Right hindlimb (tissue), 1 donor: ENCODE data around the gene TFR2.

Source experiments
- DNase-seq: peaks from one replicate; pipeline ENCODE4 v3.0.0-alpha.2; 2018

The TFR2 gene

GRCh38 chr7:100641463-100641859, at the start of gene TFR2:
Gene TFR2, minus strand, starts transcription at chr7:100641552. Its CDS starts 43 bp downstream, at chr7:100641509.
- DNase-seq, result no peak

GRCh38 chr7:100689230-100690135, 48.1 kb upstream of the TFR2 start:
- DNase-seq, result peak; percentile 21

GRCh38 chr7:100688326-100688860, 47.0 kb upstream of the TFR2 start:
- DNase-seq, result no peak

GRCh38 chr7:100687751-100688300, 46.5 kb upstream of the TFR2 start:
- no peak for DNase-seq

- no peak for DNase-seq
Observed at GRCh38 chr7:100687261-100687660, 45.9 kb upstream of the TFR2 start.

- no peak for DNase-seq
Observed at GRCh38 chr7:100686822-100687211, 45.5 kb upstream of the TFR2 start.

GRCh38 chr7:100686201-100686821, 45.0 kb upstream of the TFR2 start:
- no peak for DNase-seq

GRCh38 chr7:100685631-100686145, 44.3 kb upstream of the TFR2 start:
- DNase-seq, result no peak

- DNase-seq, result no peak
Observed at GRCh38 chr7:100685049-100685605, 43.8 kb upstream of the TFR2 start.

- DNase-seq, result no peak
Observed at GRCh38 chr7:100684534-100685042, 43.2 kb upstream of the TFR2 start.

- DNase-seq, result no peak
Observed at GRCh38 chr7:100683659-100684533, 42.5 kb upstream of the TFR2 start.

GRCh38 chr7:100682991-100683658, 41.8 kb upstream of the TFR2 start:
- no peak for DNase-seq

- peak; percentile 30 for DNase-seq
Observed at GRCh38 chr7:100682228-100682741, 40.9 kb upstream of the TFR2 start.

- DNase-seq, result peak; percentile 21
Observed at GRCh38 chr7:100681491-100682227, 40.3 kb upstream of the TFR2 start.

GRCh38 chr7:100680576-100681271, 39.4 kb upstream of the TFR2 start:
- DNase-seq, result peak; percentile 38

- peak; percentile 24 for DNase-seq
Observed at GRCh38 chr7:100679927-100680575, 38.7 kb upstream of the TFR2 start.

- DNase-seq, result no peak
Observed at GRCh38 chr7:100679129-100679926, 38.0 kb upstream of the TFR2 start.
